ENCODE results near the gene PDE4B. TPM values are rescaled to one million over a fixed set of nuclear protein-coding genes. Genes with fewer than 3 reads are reported as not detected.

PDE4B gene
- total RNA-seq, 4 donors from 2014 or later, result 11.2 to 49.5 (median 26.3) TPM

GRCh38 chr1:65980237-65980636 lies 187.5 kb downstream of the PDE4B start:
- TF ChIP-seq CTCF (IDR thresholded peaks at IDR 0.05), result no peak
- DNase-seq (ENCODE audit: low spot score), result no peak
- ATAC-seq (ENCODE audit: low FRiP score), result no peak

GRCh38 chr1:65983500-65983899 lies 190.8 kb downstream of the PDE4B start:
- no peak for ATAC-seq (ENCODE audit: low FRiP score)
- no peak for DNase-seq (ENCODE audit: low spot score)
- no peak for TF ChIP-seq CTCF (IDR thresholded peaks at IDR 0.05)

- no peak for TF ChIP-seq CTCF (IDR thresholded peaks at IDR 0.05)
- no peak for DNase-seq (ENCODE audit: low spot score)
- ATAC-seq (ENCODE audit: low FRiP score), result no peak
Observed at GRCh38 chr1:65985393-65986066, 192.8 kb downstream of the PDE4B start.

GRCh38 chr1:65986146-65986545 lies 193.5 kb downstream of the PDE4B start:
- no peak for DNase-seq (ENCODE audit: low spot score)
- no peak for TF ChIP-seq CTCF (IDR thresholded peaks at IDR 0.05)
- ATAC-seq (ENCODE audit: low FRiP score), result no peak

- ATAC-seq (ENCODE audit: low FRiP score), result no peak
- TF ChIP-seq CTCF (IDR thresholded peaks at IDR 0.05), result no peak
Observed at GRCh38 chr1:65990161-65990560, 197.5 kb downstream of the PDE4B start.

GRCh38 chr1:65991694-65992093 lies 199.0 kb downstream of the PDE4B start:
- ATAC-seq (ENCODE audit: low FRiP score) (no peak), DNase-seq (ENCODE audit: low spot score) (no peak)
- no peak for TF ChIP-seq CTCF (IDR thresholded peaks at IDR 0.05)

More at GRCh38 chr1:65990161-65990560, 197.5 kb downstream of the PDE4B start:
- no peak for DNase-seq (ENCODE audit: low spot score)

GRCh38 chr1:65992165-65992821 lies 199.6 kb downstream of the PDE4B start:
- no peak for TF ChIP-seq CTCF (IDR thresholded peaks at IDR 0.05)
- DNase-seq (ENCODE audit: low spot score), result no peak
- no peak for ATAC-seq (ENCODE audit: low FRiP score)

Data from omental fat pad (tissue), 4 donors.